ENCODE results near the gene ZBTB44.

Gene ZBTB44

DNA sequence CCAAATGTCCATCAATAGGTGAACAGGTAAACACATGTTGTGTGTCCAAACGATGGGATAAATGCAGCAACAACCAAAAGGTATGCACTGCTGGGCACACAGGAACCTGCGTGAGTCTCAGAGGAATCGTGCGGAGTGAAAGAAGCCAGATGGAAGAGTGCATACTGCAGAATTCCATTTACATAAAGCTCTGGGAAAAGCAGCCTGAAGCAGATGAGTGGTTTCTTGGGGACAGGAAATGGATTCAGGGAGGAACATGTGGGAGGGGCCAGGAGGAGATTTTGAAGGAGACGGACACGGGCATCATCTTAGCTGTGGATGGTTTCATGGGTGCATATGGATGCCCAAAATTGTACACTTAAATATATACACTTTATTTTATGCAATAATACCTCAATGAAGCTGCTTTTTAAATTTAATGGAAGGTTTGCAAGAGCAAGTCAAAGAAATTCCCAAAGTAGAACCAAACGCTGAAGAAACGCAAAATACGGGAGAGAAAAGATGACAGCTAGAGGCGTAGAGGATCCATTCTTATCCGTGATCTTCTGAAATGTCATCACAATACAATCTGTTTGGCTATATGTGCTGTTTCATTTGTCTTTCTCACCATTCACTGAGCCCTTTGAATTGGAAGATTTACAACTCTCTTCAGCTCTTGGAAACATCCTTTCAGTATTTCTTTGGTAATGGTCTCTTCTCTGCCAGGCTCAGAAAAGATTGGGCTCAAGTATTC is 130.7 kb downstream of the ZBTB44 start:
- Histone ChIP-seq H3K4me2 (ENCODE audit: low read length) (no peak overlapping the region), H3K18ac (ENCODE audit: low read length) (no peak overlapping the region), H4K5ac (ENCODE audit: low read length) (no peak overlapping the region), H3K79me2 (ENCODE audit: control insufficient read depth, insufficient read depth, low read length) (no peaks in the 10 kb centered on the region), H2AK5ac (ENCODE audit: low read length) (no peak overlapping the region), H2BK120ac (ENCODE audit: low read depth, low read length) (no peak overlapping the region), H3K79me1 (ENCODE audit: low read length) (no peaks in the 10 kb centered on the region), H3K4me1 (ENCODE audit: control insufficient read depth, low read depth, low read length) (no peaks in the 10 kb centered on the region), H2BK5ac (ENCODE audit: low read length) (no peak overlapping the region), H3K23ac (ENCODE audit: low read length) (no peak overlapping the region), H3K27ac (ENCODE audit: low read depth, low read length) (no peak overlapping the region), H3K9ac (ENCODE audit: low read length) (no peak overlapping the region), H3K36me3 (ENCODE audit: control insufficient read depth, insufficient read depth, low read length) (no peaks in the 10 kb centered on the region), H2BK15ac (replicated peaks; ENCODE audit: low read depth) (no peak overlapping the region), H3K27me3 (ENCODE audit: insufficient read depth, low read length, poor library complexity) (no peaks in the 10 kb centered on the region), H4K8ac (ENCODE audit: low read depth, low read length) (no peak overlapping the region), H3K4ac (ENCODE audit: low read depth, low read length) (no peak overlapping the region), H3K4me3 (ENCODE audit: low read length) (no peak overlapping the region), H3K56ac (ENCODE audit: low read length) (no peak overlapping the region)
- DNase-seq, result no peak
- no CpG with 5 or more reads among the region's 11 CpGs for WGBS (ENCODE audit: extremely low coverage, insufficient coverage, low lambda C conversion rate)

DNA sequence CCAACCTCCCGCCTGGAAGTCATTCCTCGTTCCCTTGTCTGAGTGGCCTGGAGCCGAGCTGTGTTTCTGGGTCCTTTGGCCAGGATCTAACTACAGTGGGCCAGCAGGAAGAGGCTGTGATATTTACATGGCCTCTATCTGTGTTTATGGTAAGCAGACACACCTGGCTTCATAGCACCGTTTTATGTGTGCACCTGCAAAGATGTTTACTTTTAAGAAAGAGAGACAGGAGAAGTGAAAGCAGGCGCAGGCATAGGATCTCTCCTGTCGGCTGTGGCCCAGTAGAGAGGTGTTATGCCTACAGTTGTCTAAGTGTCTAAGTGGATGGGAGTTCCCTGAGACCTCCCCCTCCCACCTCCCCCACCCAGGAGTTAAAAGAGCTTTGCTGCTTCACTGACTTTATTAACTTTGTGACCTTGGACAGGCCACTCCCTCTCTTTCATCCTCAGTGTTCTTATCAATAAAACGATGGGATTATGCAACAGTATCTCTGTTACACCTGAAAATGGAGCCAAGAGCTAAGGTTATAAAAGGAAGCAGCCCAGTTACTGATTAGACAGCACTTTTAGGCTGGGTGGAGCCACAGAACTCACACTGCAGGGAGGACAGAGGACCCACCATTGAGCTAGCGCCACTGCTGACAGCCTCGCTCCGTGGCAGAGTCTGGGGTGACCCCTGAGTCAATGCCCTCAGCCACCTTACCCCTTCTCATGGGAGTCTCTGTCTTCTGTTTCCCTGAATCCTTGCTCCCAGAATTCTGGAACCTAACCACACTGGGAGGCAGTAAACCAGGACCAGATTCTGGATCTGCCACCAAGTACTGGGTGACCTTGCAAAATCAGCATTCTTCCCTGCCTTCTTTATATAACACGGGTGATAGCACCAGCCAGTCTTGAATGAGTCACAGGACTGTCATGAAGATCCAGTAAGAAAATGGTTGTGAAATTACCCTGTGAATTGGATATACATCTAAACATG is 133.1 kb downstream of the ZBTB44 start:
- Histone ChIP-seq H2BK15ac (replicated peaks; ENCODE audit: low read depth) (no peak overlapping the region), H3K79me2 (ENCODE audit: control insufficient read depth, insufficient read depth, low read length) (no peaks in the 10 kb centered on the region), H4K5ac (ENCODE audit: low read length) (no peak overlapping the region), H3K9ac (ENCODE audit: low read length) (no peak overlapping the region), H3K18ac (ENCODE audit: low read length) (no peak overlapping the region), H3K4me3 (ENCODE audit: low read length) (no peak overlapping the region), H3K36me3 (ENCODE audit: control insufficient read depth, insufficient read depth, low read length) (no peaks in the 10 kb centered on the region), H3K56ac (ENCODE audit: low read length) (no peak overlapping the region), H2AK5ac (ENCODE audit: low read length) (no peak overlapping the region), H4K8ac (ENCODE audit: low read depth, low read length) (no peak overlapping the region), H3K79me1 (ENCODE audit: low read length) (no peaks in the 10 kb centered on the region), H3K4me2 (ENCODE audit: low read length) (no peak overlapping the region), H3K27me3 (ENCODE audit: insufficient read depth, low read length, poor library complexity) (no peaks in the 10 kb centered on the region), H3K27ac (ENCODE audit: low read depth, low read length) (no peak overlapping the region), H2BK5ac (ENCODE audit: low read length) (no peak overlapping the region), H3K4ac (ENCODE audit: low read depth, low read length) (no peak overlapping the region), H3K4me1 (ENCODE audit: control insufficient read depth, low read depth, low read length) (no peaks in the 10 kb centered on the region), H3K23ac (ENCODE audit: low read length) (no peak overlapping the region), H2BK120ac (ENCODE audit: low read depth, low read length) (no peak overlapping the region)
- WGBS (ENCODE audit: extremely low coverage, insufficient coverage, low lambda C conversion rate), result no CpG with 5 or more reads among the region's 11 CpGs
- DNase-seq, result no peak

DNA sequence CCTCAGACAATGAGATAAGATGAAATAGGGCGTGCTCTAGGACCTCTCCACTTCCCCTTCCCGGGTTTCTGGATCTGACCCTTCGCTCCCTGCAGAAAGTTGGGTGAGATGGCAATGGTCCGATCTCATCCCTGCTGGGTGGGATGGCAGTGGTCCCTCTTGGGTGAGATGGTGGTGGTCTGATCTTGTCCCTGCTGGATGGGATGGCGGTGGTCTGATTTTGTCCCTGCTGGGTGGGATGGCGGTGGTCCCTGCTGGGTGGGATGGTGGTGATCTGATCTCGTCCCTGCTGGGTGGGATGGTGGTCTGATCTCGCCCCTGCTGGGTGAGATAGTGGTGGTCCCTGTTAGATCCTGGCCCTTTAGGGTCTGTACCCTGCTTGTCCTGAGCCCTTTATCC is 133.8 kb downstream of the ZBTB44 start:
- Histone ChIP-seq H3K27ac (ENCODE audit: low read depth, low read length) (no peak overlapping the region), H2BK120ac (ENCODE audit: low read depth, low read length) (no peak overlapping the region), H3K4me1 (ENCODE audit: control insufficient read depth, low read depth, low read length) (no peaks in the 10 kb centered on the region), H3K27me3 (ENCODE audit: insufficient read depth, low read length, poor library complexity) (no peaks in the 10 kb centered on the region), H3K18ac (ENCODE audit: low read length) (no peak overlapping the region), H3K79me1 (ENCODE audit: low read length) (no peaks in the 10 kb centered on the region), H3K4me3 (ENCODE audit: low read length) (no peak overlapping the region), H3K4ac (ENCODE audit: low read depth, low read length) (no peak overlapping the region), H4K8ac (ENCODE audit: low read depth, low read length) (no peak overlapping the region), H3K9ac (ENCODE audit: low read length) (no peak overlapping the region), H2BK5ac (ENCODE audit: low read length) (no peak overlapping the region), H3K79me2 (ENCODE audit: control insufficient read depth, insufficient read depth, low read length) (no peaks in the 10 kb centered on the region), H4K5ac (ENCODE audit: low read length) (no peak overlapping the region), H3K36me3 (ENCODE audit: control insufficient read depth, insufficient read depth, low read length) (no peaks in the 10 kb centered on the region), H2BK15ac (replicated peaks; ENCODE audit: low read depth) (no peak overlapping the region), H3K56ac (ENCODE audit: low read length) (no peak overlapping the region), H3K4me2 (ENCODE audit: low read length) (no peak overlapping the region), H2AK5ac (ENCODE audit: low read length) (no peak overlapping the region), H3K23ac (ENCODE audit: low read length) (no peak overlapping the region)
- DNase-seq, result no peak
- no CpG with 5 or more reads among the region's 8 CpGs for WGBS (ENCODE audit: extremely low coverage, insufficient coverage, low lambda C conversion rate)

DNA sequence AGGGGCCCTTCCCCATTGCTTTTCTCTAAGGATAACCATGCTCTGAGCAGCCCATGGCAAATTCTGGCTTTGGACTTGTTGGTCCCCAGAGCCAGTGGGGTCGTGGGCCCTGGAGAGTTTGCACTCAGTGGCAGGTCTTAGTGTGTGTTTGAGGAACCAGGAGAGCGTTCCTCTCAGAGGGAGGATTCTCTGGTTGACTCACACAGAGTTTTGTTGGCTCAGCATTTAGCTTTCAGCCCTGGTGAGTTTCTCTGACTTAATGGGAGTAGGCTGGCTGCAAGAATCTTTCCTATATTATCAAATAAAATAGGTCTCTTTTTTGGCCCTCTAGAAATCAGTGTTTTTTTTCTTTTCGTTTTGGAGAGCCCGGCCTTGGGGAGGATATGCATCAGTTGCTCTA is 134.2 kb downstream of the ZBTB44 start:
- no peak for DNase-seq
- no peak overlapping the region for H4K5ac ChIP-seq (ENCODE audit: low read length)
- H3K27me3 ChIP-seq (ENCODE audit: insufficient read depth, low read length, poor library complexity), result no peaks in the 10 kb centered on the region
- H2BK120ac ChIP-seq (ENCODE audit: low read depth, low read length), result no peak overlapping the region
- no peak overlapping the region for H2BK5ac ChIP-seq (ENCODE audit: low read length)
- no peak overlapping the region for H2BK15ac ChIP-seq (replicated peaks; ENCODE audit: low read depth)
- no peaks in the 10 kb centered on the region for H3K36me3 ChIP-seq (ENCODE audit: control insufficient read depth, insufficient read depth, low read length)
- H3K27ac ChIP-seq (ENCODE audit: low read depth, low read length), result no peak overlapping the region
- no peaks in the 10 kb centered on the region for H3K79me2 ChIP-seq (ENCODE audit: control insufficient read depth, insufficient read depth, low read length)
- no peak overlapping the region for H3K56ac ChIP-seq (ENCODE audit: low read length)
- H3K4me2 ChIP-seq (ENCODE audit: low read length), result no peak overlapping the region
- no peak overlapping the region for H4K8ac ChIP-seq (ENCODE audit: low read depth, low read length)
- H3K4ac ChIP-seq (ENCODE audit: low read depth, low read length), result no peak overlapping the region
- H3K18ac ChIP-seq (ENCODE audit: low read length), result no peak overlapping the region
- H3K4me3 ChIP-seq (ENCODE audit: low read length), result no peak overlapping the region
- H3K4me1 ChIP-seq (ENCODE audit: control insufficient read depth, low read depth, low read length), result no peaks in the 10 kb centered on the region
- H2AK5ac ChIP-seq (ENCODE audit: low read length), result no peak overlapping the region
- H3K79me1 ChIP-seq (ENCODE audit: low read length), result no peaks in the 10 kb centered on the region
- no CpG with 5 or more reads among the region's 4 CpGs for WGBS (ENCODE audit: extremely low coverage, insufficient coverage, low lambda C conversion rate)
- no peak overlapping the region for H3K23ac ChIP-seq (ENCODE audit: low read length)
- no peak overlapping the region for H3K9ac ChIP-seq (ENCODE audit: low read length)

DNA sequence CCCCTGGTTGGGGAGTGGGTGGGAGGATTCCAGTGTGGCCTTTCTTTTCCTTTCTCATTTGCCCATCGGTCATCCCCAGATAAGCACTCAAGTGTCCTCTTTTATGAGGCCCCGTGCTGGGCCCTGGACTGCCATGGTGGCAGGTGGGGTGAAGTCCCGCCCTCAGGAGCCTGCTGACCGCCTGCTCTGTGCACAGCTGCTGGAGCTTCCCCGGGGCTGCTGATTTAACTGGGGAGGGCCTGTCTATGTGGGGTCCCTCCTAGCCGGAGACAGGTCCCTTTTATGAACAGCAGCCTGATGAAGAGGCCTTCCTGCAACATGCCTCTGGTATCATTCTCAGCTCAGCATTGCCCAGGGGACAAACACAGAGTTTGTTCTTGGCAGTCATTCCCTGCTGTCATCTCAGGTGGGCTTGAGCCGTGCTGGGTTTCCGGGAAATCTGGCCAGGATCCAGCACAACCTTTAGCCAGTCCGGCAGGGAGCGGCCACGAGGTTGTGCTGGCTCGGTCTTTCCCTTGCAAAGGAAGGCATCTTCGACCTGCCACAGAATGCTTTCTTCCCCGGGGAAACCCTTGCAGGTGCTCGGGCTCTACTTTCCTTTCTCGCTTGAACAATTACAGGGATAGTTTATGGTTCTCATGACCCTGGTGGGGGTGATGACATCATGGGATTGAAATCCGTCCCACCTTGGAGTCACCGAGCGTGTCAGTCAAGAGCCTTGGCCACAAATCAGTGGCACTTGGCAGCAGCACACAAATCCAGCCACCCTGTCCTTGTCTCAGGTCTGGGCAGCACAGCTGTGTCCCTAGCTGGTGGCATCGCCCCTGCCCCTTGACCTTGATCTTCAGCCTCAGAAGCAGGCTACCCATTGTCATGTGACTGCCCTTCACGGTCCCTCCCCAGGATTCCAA is 135.1 kb downstream of the ZBTB44 start:
- no peak for DNase-seq
- H3K4me1 ChIP-seq (ENCODE audit: control insufficient read depth, low read depth, low read length), result no peaks in the 10 kb centered on the region
- H3K27me3 ChIP-seq (ENCODE audit: insufficient read depth, low read length, poor library complexity), result no peaks in the 10 kb centered on the region
- no peaks in the 10 kb centered on the region for H3K79me1 ChIP-seq (ENCODE audit: low read length)
- H2AK5ac ChIP-seq (ENCODE audit: low read length), result no peak overlapping the region
- no peak overlapping the region for H3K27ac ChIP-seq (ENCODE audit: low read depth, low read length)
- no peak overlapping the region for H3K4ac ChIP-seq (ENCODE audit: low read depth, low read length)
- no peak overlapping the region for H4K5ac ChIP-seq (ENCODE audit: low read length)
- no peak overlapping the region for H2BK5ac ChIP-seq (ENCODE audit: low read length)
- H3K79me2 ChIP-seq (ENCODE audit: control insufficient read depth, insufficient read depth, low read length), result no peaks in the 10 kb centered on the region
- H3K4me3 ChIP-seq (ENCODE audit: low read length), result no peak overlapping the region
- no peaks in the 10 kb centered on the region for H3K36me3 ChIP-seq (ENCODE audit: control insufficient read depth, insufficient read depth, low read length)
- no peak overlapping the region for H3K4me2 ChIP-seq (ENCODE audit: low read length)
- H3K56ac ChIP-seq (ENCODE audit: low read length), result no peak overlapping the region
- H4K8ac ChIP-seq (ENCODE audit: low read depth, low read length), result no peak overlapping the region
- whole genome bisulfite sequencing (ENCODE audit: extremely low coverage, insufficient coverage, low lambda C conversion rate), result no CpG with 5 or more reads among the region's 21 CpGs
- no peak overlapping the region for H3K9ac ChIP-seq (ENCODE audit: low read length)
- no peak overlapping the region for H3K18ac ChIP-seq (ENCODE audit: low read length)
- H2BK120ac ChIP-seq (ENCODE audit: low read depth, low read length), result no peak overlapping the region
- H2BK15ac ChIP-seq (replicated peaks; ENCODE audit: low read depth), result no peak overlapping the region
- no peak overlapping the region for H3K23ac ChIP-seq (ENCODE audit: low read length)
